SK-N-SH treated with all-trans-retinoic acid at 6 μM for 48 hours (cell line): ENCODE results near the gene OGFOD3.

ENCODE experiments used
- ARNTL ChIP-seq: fragments of 450-650 bp; formaldehyde crosslinking; IDR thresholded peaks from 2 replicates; pipeline ENCODE4 v1.5.0; 2020; ENCODE audit warnings: low read depth, mild to moderate bottlenecking, moderate library complexity, borderline replicate concordance
- CSDC2 ChIP-seq: fragments of 250-450 bp; sonication (Bioruptor Pico); IDR thresholded peaks from 2 replicates; pipeline ENCODE4 v1.5.0; 2020; ENCODE audit warnings: mild to moderate bottlenecking, moderate library complexity
- ZFP3 ChIP-seq: fragments of 250-450 bp; sonication (Bioruptor Pico); IDR thresholded peaks from 2 replicates; pipeline ENCODE4 v1.5.0; 2020; ENCODE audit warnings: mild to moderate bottlenecking, moderate library complexity

DNA sequence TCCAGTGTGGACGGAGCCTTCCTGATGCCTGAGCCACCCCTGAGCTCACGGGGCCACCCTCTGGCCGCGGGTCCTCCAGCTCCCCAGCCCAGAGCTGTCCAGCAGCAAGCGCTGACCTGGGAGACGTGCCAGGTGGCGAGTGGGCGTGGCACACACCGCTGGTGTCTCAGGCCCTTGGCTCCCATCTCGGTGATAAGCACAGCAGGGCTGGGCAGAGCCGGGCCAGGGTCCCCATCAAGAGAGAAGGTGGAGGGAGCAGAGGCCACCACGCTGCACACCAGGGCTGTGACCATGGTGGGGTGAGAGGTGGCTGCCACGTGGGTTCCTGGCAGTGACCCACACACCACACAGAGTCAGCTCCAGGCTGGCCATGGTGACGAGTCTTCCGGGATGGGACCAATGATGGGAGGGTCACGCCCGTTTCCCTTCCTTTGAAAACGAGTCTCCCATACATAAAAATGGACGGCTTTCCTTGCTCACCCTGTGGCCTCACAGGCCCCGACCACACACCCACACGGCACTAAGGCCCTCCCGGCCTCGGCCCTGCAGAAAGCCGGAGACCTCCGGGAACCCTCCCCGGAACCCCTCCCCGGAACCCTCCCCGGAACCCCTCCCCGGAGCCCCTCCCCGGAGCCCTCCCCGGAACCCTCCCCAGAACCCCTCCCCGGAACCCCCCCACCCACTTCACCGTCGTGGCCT lies 30.0 kb downstream of the OGFOD3 start:
- TF ChIP-seq ZFP3, result no peak
- no peak for TF ChIP-seq ARNTL
- no peak for TF ChIP-seq CSDC2 (CRISPR knock-in tag)
